ENCODE data around the gene KIAA1614. TPM values are rescaled to one million over a fixed set of nuclear protein-coding genes. Genes with fewer than 3 reads are reported as not detected.

KIAA1614 gene
- total and polyA plus RNA-seq, 3 donors from 2014 or later, result 3.7 to 4.0 (median 3.7) TPM

- Histone ChIP-seq H3K27me3 (no peaks in the 10 kb centered on the region), H3K4me3 (no peak overlapping the region), H3K9me3 (no peaks in the 10 kb centered on the region), H3K27ac (no peak overlapping the region), H3K4me1 (peaks cover 6% of the 10 kb centered on the region), H3K36me3 (ENCODE audit: low read depth, missing control alignments) (no peaks in the 10 kb centered on the region)
- no peak for TF ChIP-seq POLR2A (IDR thresholded peaks at IDR 0.05)
- TF ChIP-seq CTCF (IDR thresholded peaks at IDR 0.05), result no peak
- no peak for DNase-seq
- WGBS, 2 donors, result 89 to 95% methylated on average over 7 to 8 of the region's 8 CpGs
- intact Hi-C loops (cut with DNase I; ENCODE audit: low total_unique reads), result no loop called here
Observed at GRCh38 chr1:180920702-180921101, 8.0 kb downstream of the KIAA1614 start.

GRCh38 chr1:180921386-180921785 is 8.7 kb downstream of the KIAA1614 start:
- Histone ChIP-seq H3K27me3 (no peaks in the 10 kb centered on the region), H3K4me1 (peaks cover 11% of the 10 kb centered on the region), H3K27ac (no peak overlapping the region), H3K36me3 (ENCODE audit: low read depth, missing control alignments) (no peaks in the 10 kb centered on the region), H3K9me3 (no peaks in the 10 kb centered on the region), H3K4me3 (no peak overlapping the region)
- intact Hi-C loops (cut with DNase I; ENCODE audit: low total_unique reads), result no loop called here
- TF ChIP-seq POLR2A (IDR thresholded peaks at IDR 0.05) (no peak), CTCF (IDR thresholded peaks at IDR 0.05) (no peak)
- 83 to 93% methylated on average over 3 to 6 of the region's 6 CpGs for WGBS, 2 donors
- DNase-seq, result no peak

GRCh38 chr1:180921891-180922630 is 9.4 kb downstream of the KIAA1614 start:
- 86 to 94% methylated on average over 12 to 21 of the region's 21 CpGs for WGBS, 2 donors
- Histone ChIP-seq H3K36me3 (ENCODE audit: low read depth, missing control alignments) (no peaks in the 10 kb centered on the region), H3K27me3 (no peaks in the 10 kb centered on the region), H3K27ac (no peak overlapping the region), H3K4me3 (no peak overlapping the region), H3K4me1 (peaks cover 18% of the 10 kb centered on the region), H3K9me3 (no peaks in the 10 kb centered on the region)
- TF ChIP-seq CTCF (IDR thresholded peaks at IDR 0.05) (no peak), POLR2A (IDR thresholded peaks at IDR 0.05) (no peak)
- intact Hi-C loops (cut with DNase I; ENCODE audit: low total_unique reads), result no loop called here
- DNase-seq, result no peak

GRCh38 chr1:180922631-180923015 is 9.9 kb downstream of the KIAA1614 start:
- Histone ChIP-seq H3K4me1 (peaks cover 24% of the 10 kb centered on the region), H3K4me3 (no peak overlapping the region), H3K9me3 (no peaks in the 10 kb centered on the region), H3K27me3 (no peaks in the 10 kb centered on the region), H3K27ac (no peak overlapping the region), H3K36me3 (ENCODE audit: low read depth, missing control alignments) (no peaks in the 10 kb centered on the region)
- no peak for TF ChIP-seq POLR2A (IDR thresholded peaks at IDR 0.05)
- no peak for TF ChIP-seq CTCF (IDR thresholded peaks at IDR 0.05)
- intact Hi-C loops (cut with DNase I; ENCODE audit: low total_unique reads), result no loop called here
- 91% methylated on average over 8 of the region's 8 CpGs for WGBS, 2 donors
- no peak for DNase-seq
